ENCODE data around the gene ADAMTS6.

ADAMTS6 gene

DNA sequence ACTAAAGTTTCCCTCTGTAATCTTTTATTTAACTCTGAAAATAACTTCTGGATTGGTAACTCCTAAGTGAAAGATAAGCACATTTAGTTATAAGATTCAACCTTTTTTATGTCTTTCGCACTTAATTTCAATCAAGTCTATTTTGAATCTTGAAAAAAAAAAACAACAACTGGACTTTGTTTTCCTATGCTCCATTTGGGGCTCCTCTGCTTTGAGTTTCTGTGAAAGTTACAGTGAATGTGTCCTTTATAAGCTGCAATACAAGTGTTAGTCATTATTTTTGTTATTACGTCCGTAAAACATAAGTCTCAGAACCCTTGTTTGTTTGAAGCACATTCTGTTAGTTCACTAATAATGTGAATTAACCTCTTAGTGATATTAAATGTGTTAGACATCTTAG lies 276.8 kb downstream of the ADAMTS6 start:
- TF ChIP-seq CTCF (IDR thresholded peaks at IDR 0.05), result no peak
- H3K27ac ChIP-seq, result no peak overlapping the region

DNA sequence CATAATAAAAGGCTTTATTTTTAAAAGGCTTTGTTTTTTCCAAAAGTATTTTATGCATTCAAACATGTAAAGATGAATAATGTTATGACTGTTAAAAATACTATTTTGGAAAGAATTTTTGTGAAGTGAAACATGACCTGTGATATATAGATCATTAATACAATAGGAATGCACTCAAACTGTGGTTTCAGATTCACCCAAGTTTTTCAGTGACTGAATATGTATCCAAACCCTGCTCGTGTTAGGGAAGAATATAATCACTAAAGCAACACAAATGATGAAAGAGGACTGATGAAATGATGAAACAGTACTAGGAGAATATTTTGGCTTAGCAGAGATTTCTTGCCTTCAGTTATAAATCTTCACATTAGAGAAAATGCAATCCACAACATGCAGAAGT lies 278.0 kb downstream of the ADAMTS6 start:
- no peak for TF ChIP-seq ZFX (IDR thresholded peaks at IDR 0.05; ENCODE audit: borderline replicate concordance)
- no peak for TF ChIP-seq CTCF (IDR thresholded peaks at IDR 0.05)
- H3K27ac ChIP-seq, result no peak overlapping the region

- H3K27ac ChIP-seq, result no peak overlapping the region
- TF ChIP-seq ZFX (IDR thresholded peaks at IDR 0.05; ENCODE audit: borderline replicate concordance) (no peak), CTCF (IDR thresholded peaks at IDR 0.05) (no peak)
These were observed 281.6 kb downstream of the ADAMTS6 start for GRCh38 chr5:65199993-65200675.

GRCh38 chr5:65198456-65199120 lies 283.1 kb downstream of the ADAMTS6 start:
- TF ChIP-seq CTCF (IDR thresholded peaks at IDR 0.05), result no peak
- no peak for TF ChIP-seq ZFX (IDR thresholded peaks at IDR 0.05; ENCODE audit: borderline replicate concordance)
- H3K27ac ChIP-seq, result no peak overlapping the region

DNA sequence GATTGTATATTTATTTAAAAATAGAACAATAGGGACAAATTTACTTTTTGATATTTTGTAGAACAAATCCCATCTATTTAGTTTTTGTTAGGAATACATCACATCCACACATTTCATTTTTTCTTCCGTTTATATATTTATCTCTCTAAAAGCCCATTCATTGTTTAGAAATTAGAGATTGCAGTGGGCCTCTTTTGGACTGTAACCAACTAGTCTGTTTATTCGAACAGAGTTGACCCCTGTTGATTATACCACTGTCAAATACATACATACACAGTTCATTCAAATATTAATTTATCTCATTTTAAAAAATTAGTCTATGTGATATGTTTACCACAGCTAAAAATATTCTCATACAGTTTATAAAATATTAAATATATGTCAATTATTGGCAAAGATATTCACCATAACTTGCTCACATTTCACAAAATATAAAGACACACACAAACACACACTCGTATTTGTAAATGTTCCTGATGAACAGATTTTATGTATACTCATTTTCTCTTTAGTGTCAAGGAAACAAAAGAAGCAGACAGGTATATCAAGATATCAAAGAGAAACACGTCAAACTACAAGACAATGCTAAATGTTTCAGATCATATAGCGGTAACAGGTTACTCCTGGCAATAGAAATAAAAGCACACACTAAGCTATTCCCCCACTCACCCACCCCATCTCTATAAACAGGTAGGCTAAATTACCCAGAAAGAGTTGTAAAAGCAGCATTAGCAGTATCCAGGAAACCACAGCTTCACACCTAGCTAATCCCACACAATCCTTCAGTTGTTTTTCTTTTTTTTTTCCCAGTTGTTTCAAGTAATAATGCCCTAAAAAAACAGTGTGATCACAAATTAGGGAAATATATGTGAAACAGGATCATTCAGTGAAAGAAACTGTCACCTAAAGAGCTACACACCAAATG lies 283.9 kb downstream of the ADAMTS6 start:
- TF ChIP-seq ZFX (IDR thresholded peaks at IDR 0.05; ENCODE audit: borderline replicate concordance) (no peak), CTCF (IDR thresholded peaks at IDR 0.05) (no peak)
- no peak overlapping the region for H3K27ac ChIP-seq

DNA sequence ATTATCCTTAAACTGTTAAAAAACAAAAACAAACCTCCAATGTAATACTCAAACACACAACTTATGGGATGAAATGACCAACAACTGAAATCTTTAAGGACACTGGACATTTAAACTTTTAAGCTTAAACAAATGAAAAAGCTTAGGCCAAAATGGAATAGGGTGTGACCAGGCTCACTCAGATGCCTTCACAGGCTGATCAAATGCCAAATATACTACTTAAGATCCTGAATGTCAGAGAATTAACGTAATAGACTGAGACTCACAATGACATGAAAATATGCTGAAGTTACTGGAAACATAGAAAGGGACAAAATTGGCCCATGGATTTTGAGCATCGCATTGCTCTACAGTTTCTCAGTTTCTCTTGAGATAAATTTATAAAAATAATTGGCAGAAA lies 286.8 kb downstream of the ADAMTS6 start:
- H3K27ac ChIP-seq, result no peak overlapping the region
- TF ChIP-seq CTCF (IDR thresholded peaks at IDR 0.05) (no peak), ZFX (IDR thresholded peaks at IDR 0.05; ENCODE audit: borderline replicate concordance) (no peak)

Measured in 22Rv1 (cell line).